ENCODE results near the gene POLR3GL.

Gene POLR3GL

GRCh38 chr1:145990249-145990855 is 25.9 kb downstream of the POLR3GL start:
- TF ChIP-seq, protein P1, sequence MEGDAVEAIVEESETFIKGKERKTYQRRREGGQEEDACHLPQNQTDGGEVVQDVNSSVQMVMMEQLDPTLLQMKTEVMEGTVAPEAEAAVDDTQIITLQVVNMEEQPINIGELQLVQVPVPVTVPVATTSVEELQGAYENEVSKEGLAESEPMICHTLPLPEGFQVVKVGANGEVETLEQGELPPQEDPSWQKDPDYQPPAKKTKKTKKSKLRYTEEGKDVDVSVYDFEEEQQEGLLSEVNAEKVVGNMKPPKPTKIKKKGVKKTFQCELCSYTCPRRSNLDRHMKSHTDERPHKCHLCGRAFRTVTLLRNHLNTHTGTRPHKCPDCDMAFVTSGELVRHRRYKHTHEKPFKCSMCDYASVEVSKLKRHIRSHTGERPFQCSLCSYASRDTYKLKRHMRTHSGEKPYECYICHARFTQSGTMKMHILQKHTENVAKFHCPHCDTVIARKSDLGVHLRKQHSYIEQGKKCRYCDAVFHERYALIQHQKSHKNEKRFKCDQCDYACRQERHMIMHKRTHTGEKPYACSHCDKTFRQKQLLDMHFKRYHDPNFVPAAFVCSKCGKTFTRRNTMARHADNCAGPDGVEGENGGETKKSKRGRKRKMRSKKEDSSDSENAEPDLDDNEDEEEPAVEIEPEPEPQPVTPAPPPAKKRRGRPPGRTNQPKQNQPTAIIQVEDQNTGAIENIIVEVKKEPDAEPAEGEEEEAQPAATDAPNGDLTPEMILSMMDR (IDR thresholded peaks at IDR 0.05; ENCODE audit: borderline replicate concordance, control extremely low read depth, extremely low read depth, insufficient read depth, missing control alignments) = no peak
- in situ Hi-C loops (cut with MboI; ENCODE audit: low sequenced_read_pairs, unreplicated experiment) = loop anchor here (10.0 kb wide), 1 partner anchor 156 kb away; no protein-coding TSS in a partner anchor
- DNase-seq (ENCODE audit: low spot score) = no peak

DNA sequence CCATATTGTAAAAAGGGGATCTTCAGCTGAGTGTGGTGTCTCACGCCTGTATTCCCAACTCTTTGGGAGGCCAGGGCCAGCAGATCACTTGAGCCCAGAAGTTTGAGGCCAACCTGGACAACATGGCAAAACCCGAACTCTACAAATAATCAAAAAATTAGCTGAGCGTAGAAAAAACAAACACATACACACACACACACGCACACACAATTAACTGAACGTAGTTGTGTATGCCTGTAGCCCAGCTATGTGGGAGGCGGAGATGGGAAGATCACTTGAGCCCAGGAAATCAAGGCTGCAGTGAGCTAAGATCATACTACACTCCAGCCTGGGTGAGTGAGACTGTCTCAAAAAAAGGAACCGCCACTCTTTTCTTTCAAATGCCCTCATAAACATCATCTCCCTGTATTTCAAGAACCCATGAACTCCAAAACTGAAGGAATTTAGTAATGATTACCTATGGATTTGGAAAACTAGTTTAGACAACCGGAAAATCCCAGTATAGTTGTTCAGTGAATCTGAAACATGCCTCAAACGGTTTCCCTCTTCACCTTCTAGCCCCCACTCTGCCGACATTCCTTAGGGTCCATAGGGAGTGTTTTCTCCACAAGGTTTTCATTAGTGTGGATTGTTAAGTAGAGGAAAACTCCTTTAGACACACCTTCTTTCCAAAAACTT is 27.4 kb downstream of the POLR3GL start:
- TF ChIP-seq, protein P1 (IDR thresholded peaks at IDR 0.05; ENCODE audit: borderline replicate concordance, control extremely low read depth, extremely low read depth, insufficient read depth, missing control alignments) = no peak
- no peak for DNase-seq (ENCODE audit: low spot score)
- in situ Hi-C loops (cut with MboI; ENCODE audit: low sequenced_read_pairs, unreplicated experiment) = loop anchor here (10.0 kb wide), 1 partner anchor 157 kb away; no protein-coding TSS in a partner anchor

DNA sequence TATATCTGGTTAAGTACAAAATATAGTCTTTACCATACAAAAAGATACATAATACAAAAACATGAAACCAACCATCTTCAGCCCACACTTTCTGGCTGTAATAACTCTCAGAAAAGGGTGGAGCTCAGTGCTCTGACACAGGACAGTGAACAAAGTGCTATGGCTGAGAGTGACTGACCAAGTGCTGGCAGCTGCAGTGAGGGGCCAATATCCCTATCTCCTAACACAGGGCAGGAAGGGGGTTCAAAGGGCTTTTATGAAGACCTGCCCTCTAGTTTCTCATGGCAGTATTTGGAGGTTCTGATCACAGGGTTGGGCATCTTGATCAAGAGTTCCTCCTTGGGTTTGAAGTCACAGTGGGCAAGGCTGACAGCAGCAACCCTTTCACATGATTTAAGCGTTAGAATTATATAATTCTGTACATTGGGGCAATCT is 28.0 kb downstream of the POLR3GL start:
- in situ Hi-C loops (cut with MboI; ENCODE audit: low sequenced_read_pairs, unreplicated experiment) = loop anchor here (10.0 kb wide), 1 partner anchor 158 kb away; no protein-coding TSS in a partner anchor
- no peak for DNase-seq (ENCODE audit: low spot score)
- TF ChIP-seq, protein P1 (IDR thresholded peaks at IDR 0.05; ENCODE audit: borderline replicate concordance, control extremely low read depth, extremely low read depth, insufficient read depth, missing control alignments) = no peak

DNA sequence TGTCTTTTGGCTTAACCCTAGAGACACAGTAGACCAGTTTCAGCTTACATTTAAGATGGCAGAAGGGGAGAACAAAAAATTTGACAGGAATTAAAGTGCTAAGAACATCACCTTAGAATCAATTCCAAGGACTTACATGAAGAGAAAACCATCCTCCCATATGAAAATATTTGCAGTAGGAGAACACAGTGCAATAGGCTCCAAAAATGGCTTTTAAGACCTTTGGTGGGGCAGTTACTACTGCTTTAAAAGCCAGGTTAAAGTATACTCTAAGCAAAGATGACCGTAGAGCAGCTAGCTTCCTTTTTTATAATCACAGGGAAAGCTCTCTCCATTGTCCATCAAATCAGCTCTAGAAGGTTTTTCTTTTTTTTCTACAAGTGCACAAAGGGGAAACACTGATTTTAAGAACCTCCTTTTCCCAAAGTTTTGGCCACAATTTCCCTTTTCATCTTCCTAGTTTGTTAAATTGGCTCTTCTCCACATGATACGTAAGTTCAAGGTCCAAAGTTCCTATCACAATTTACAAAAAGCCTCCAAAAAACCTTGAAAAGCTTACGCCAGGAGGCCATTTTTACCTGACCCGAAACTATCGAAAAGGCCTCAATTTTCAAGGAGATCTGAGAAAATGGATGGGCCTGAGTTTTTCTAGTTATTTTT is 28.6 kb downstream of the POLR3GL start:
- DNase-seq (ENCODE audit: low spot score) = no peak
- TF ChIP-seq, protein P1 (IDR thresholded peaks at IDR 0.05; ENCODE audit: borderline replicate concordance, control extremely low read depth, extremely low read depth, insufficient read depth, missing control alignments) = no peak
- in situ Hi-C loops (cut with MboI; ENCODE audit: low sequenced_read_pairs, unreplicated experiment) = loop anchor here (10.0 kb wide), 1 partner anchor 158 kb away; no protein-coding TSS in a partner anchor

DNA sequence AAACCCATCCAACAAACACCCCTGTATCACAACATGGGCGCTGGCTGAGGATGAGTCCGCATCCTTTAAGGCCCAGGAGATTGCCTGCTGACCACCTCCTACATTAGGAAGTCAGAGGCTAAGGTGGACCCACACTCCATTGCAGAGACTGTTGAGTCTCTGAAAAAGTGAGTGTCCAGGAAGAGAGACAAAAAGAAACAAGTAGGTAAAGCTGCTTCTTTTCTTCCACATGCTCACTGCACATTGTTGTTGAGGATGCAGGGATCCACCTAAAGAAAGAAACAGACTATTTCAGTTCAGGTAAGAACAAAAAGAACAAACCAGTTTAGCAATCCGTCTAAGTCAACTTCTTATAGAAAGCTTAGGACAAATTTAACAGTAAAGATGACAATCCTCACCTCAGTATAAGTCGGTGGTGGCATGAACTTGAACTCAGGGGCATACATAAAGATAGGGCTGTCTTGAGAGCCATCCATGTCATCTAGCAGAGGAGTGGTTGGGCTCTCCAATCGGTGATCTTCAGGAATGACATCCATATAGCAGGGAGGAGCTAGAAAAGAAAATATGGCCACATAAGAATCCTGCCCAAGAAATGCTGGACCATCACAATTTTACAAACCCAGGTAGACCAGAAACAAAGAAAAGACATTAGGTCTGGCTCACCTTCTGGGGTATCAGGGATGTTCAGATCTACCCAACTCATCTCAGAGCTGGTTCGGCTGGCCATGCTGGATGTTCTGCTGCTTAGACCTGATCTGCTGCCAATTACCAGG is 29.3 kb downstream of the POLR3GL start:
- DNase-seq (ENCODE audit: low spot score) = no peak
- TF ChIP-seq, protein P1 (IDR thresholded peaks at IDR 0.05; ENCODE audit: borderline replicate concordance, control extremely low read depth, extremely low read depth, insufficient read depth, missing control alignments) = no peak
- in situ Hi-C loops (cut with MboI; ENCODE audit: low sequenced_read_pairs, unreplicated experiment) = loop anchor here (10.0 kb wide), 1 partner anchor 159 kb away; no protein-coding TSS in a partner anchor

Measured in GM13976 (cell line).